Activated CD8-positive, alpha-beta memory T cell treated with anti-CD3 and anti-CD28 coated beads for 48 hours (primary cell): Measurements from ENCODE around the gene C2orf78.
"Not testable (repeated sequence)": the region's sequence is repeated elsewhere in the genome, so short reads cannot be mapped to it uniquely, and the experiment has no call there.

Experiments used
- DNase-seq, 3 experiments: peaks; one replicate each; pipeline ENCODE4 v3.0.0-alpha.2; 2020; ENCODE audit warnings: low read depth in 2 of 3, low spot score in 2 of 3

C2orf78 gene

GRCh38 chr2:73779467-73780236, 4.3 kb upstream of the C2orf78 start, which contains the start of gene DUSP11:
TSS of gene DUSP11 (minus strand) at chr2:73780103. CDS start at chr2:73779974, 129 bp downstream.
- DNase-seq, result peak; percentile 85 to 90 (median 90)

GRCh38 chr2:73780237-73780582, 3.8 kb upstream of the C2orf78 start:
- no peak for DNase-seq

GRCh38 chr2:73783402-73783801, 581 bp upstream of the C2orf78 start:
- DNase-seq, result not testable (repeated sequence)

- DNase-seq, result no peak
Observed at GRCh38 chr2:73811878-73812277, 27.9 kb downstream of the C2orf78 start.

GRCh38 chr2:73812635-73813034, 28.7 kb downstream of the C2orf78 start:
- DNase-seq, result no peak

DNA sequence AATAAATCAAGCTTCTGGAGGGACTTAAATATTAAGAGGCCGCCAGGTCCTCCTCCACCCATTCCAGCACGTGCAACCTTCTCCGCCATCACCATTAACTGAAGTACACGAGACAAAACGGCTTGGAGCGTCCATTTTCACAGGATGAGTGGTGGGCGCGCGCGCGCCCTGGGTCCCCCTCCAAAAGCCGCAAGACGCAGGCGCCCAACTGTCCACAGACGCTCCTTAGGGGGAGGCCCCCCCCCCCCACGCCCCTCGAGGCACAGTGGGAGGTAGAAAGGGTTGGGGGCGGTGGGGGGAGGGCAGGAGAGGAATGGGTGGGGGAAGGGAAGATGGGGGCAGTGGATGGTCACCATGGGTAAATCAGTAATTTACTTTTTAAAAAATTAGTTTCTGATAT, 34.3 kb downstream of the C2orf78 start:
- DNase-seq, result no peak

DNA sequence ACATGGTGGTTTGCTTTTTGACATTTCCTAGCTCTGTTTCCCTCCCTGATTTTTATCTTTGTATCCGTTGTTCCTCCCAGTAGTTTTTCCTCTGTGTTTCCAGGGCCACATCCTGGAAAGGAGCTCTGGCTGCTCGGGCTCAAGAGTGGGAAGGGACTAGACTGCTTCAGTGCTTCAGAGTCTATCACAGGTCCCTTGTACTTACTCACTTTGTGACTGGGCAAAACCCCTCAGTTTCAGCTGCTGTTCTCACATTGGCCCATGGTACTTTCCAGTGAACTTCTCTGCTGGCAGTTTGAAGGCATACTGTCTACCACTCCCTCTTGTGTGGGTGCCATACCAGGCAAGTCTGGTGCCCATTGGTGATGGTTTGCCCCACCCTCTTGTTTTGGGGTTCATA, 37.2 kb downstream of the C2orf78 start:
- DNase-seq, result no peak

- no peak for DNase-seq
Observed at GRCh38 chr2:73821669-73822068, 37.7 kb downstream of the C2orf78 start.

GRCh38 chr2:73822276-73822675, 38.3 kb downstream of the C2orf78 start:
- no peak for DNase-seq

GRCh38 chr2:73822991-73823390, 39.0 kb downstream of the C2orf78 start:
- DNase-seq, result no peak

GRCh38 chr2:73823416-73823815, 39.4 kb downstream of the C2orf78 start:
- DNase-seq, result no peak

DNA sequence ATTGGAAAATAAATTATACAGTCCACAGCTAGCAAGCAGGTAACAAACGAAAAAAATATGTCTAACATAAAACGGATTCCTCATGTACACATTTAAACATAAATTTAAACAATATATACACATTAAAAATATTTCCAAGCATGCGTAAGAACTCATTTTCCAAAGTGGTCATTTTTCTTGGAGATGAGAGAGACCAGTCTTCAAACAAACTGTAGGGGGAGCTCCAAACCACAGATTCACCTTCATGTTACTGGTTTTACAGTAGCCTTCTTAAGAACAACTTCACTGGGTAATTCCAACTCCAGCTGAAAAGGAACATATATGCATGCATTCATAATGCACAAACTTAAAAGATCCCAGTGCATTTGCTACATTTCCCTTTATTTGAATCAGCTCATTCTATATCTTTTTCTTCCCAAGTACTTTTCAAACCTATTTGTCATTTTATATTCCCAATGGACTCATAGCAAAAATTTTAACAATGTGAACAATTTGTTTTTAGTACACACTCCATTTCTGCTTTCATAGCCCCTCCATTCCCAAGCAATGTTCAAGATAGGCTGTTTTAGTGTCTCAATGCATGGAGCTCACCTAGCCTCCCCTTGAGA, 40.0 kb downstream of the C2orf78 start:
- no peak for DNase-seq

- no peak for DNase-seq
Observed at GRCh38 chr2:73825408-73825807, 41.4 kb downstream of the C2orf78 start.

GRCh38 chr2:73827018-73827417, 43.0 kb downstream of the C2orf78 start:
- DNase-seq, result no peak

DNA sequence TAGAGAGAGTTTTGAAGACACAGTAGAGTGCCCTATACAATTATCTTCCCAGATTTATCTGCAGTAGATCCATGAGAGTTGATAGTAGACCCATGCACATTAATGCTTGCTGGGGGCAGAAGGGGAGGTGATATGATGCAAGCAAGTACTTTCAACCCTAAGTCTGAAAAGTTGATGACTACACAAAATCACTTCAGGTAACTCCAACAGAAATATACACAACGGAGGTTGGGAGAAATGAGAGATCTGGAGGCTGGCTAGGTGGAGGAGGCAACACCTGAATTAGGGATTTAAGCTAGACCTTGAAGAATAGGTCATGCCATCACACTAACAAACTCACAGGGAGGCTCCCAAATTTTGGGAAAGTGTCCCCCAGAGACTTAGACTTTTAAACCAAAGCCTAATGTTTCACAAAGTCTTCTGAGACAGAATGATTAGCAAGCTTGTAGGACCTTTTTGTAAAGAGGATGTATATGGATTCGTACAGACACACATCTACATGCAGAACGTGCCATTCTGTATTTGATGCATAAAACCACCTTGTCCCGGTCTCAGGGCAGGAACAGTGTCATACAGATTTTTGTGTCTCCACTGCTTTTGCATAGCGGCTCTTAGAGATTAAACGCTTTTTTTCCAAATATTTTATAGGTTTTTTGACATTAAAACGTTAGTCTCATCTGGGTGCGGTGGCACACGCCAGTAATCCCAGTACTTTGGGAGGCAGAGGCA, 43.8 kb downstream of the C2orf78 start:
- DNase-seq, result no peak

- DNase-seq, result no peak
Observed at GRCh38 chr2:73828389-73828817, 44.4 kb downstream of the C2orf78 start.

- peak; percentile 67 to 75 (median 68) for DNase-seq
Observed at GRCh38 chr2:73828818-73829570, 45.0 kb downstream of the C2orf78 start, which contains the start of gene STAMBP. TSS of gene STAMBP (plus strand) at chr2:73828961. CDS start at chr2:73830857, 1,896 bp downstream.

GRCh38 chr2:73830871-73831401, 47.0 kb downstream of the C2orf78 start:
- DNase-seq, result peak in 2 of 3 experiments; percentile 13 to 20

DNA sequence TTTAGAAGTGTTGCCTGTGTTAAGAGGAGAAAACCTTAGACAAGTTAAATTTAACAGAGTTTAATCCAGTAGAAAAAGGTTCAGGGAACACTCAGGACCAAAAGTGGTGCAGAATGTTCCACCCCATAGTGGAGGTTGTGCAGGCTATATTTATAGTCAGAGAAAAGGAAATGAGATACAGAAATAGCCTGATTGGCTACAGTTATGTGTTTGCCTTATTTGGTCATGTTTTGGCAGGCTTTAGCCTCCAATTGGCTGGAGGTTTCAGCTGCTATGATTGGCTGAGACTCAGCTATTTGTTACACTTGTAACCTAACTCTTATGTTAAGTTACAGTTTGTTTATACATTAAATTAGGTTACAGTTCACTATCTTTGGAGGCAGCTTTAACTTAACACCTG, 48.9 kb downstream of the C2orf78 start:
- DNase-seq, result no peak

DNA sequence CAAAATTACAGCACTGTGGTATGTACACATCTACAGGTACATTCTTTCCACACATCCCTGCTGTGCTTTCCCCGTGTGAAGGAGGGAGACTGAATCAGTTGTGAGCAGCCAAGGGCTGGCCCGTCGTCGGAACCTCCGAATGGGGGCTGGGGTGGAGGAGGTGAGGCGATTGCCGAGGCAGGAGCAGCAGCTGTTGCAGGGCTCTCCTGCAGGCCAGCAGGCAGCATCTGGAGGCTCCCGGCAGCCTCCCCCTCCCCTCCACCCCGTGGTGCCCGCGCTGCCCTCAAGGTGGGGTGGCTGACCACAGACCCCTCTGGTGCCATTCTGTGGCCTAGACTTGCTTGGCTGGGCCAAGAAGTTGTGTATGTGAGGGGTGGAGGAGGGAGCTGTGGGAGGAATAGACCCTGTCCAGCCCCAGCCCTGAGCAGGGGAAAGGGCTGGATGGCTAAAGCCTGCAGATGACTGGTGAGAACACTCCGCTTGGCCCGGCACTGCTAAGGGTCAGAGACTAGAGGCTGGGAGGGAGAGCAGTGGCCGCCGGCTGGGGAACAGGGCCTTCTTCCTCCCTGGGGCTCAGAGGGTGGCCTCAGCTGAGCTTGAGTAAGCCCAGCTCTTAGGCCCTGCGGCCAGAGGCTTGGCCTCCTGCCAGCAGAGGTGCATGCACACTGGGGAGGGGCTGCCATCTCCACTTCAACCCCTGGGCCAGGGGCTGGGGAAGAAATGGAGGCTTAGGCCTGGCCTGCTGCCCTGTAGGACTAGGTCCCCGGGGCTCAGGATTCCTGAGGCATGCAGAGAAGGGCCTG, 52.4 kb downstream of the C2orf78 start:
- no peak for DNase-seq
